Measurements from ENCODE around the gene CDC25A. TPM values are rescaled to one million over a fixed set of nuclear protein-coding genes. Genes with fewer than 3 reads are reported as not detected.

CDC25A gene
- total and polyA plus RNA-seq, 2 of the 8 experiments (the other 6 are each of a cell fraction or from before 2014, with no cell fraction given): 20.7 to 62.1 TPM

DNA sequence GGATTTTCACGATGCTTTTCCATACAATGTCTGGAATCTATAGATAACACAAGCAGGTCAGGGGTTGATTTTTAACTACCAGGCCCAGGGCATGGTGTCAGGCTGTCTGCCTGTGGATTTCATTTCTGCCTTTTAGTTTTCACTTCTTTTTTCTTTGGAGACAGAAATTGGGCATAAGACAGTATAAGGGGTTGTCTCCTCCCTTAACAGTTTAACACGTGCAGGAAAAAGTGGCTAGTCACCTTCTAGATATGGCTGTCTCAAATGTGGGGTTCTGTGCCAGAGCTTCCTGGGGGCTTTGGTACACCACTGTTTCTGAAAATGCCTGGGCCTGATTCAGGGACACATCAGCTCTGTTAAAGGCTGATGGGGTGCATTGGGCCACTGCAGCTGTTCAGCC, 45.3 kb upstream of the CDC25A start (continued):
- TF ChIP-seq RFX5 (IDR thresholded peaks at IDR 0.05; ENCODE audit: borderline replicate concordance, low read depth, low read length) (no peak), EP300 (IDR thresholded peaks at IDR 0.05; ENCODE audit: borderline replicate concordance in 1 of 2, low read depth in 2 of 2, low read length in 2 of 2) (no peak), NANOG (IDR thresholded peaks at IDR 0.05; ENCODE audit: insufficient read depth, low read depth, low read length, poor library complexity, severe bottlenecking) (no peak)
- TF ChIP-seq, protein P1, sequence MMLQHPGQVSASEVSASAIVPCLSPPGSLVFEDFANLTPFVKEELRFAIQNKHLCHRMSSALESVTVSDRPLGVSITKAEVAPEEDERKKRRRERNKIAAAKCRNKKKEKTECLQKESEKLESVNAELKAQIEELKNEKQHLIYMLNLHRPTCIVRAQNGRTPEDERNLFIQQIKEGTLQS (IDR thresholded peaks at IDR 0.05; ENCODE audit: insufficient read depth, low read depth, low read length): no peak
- TF ChIP-seq, protein P2, sequence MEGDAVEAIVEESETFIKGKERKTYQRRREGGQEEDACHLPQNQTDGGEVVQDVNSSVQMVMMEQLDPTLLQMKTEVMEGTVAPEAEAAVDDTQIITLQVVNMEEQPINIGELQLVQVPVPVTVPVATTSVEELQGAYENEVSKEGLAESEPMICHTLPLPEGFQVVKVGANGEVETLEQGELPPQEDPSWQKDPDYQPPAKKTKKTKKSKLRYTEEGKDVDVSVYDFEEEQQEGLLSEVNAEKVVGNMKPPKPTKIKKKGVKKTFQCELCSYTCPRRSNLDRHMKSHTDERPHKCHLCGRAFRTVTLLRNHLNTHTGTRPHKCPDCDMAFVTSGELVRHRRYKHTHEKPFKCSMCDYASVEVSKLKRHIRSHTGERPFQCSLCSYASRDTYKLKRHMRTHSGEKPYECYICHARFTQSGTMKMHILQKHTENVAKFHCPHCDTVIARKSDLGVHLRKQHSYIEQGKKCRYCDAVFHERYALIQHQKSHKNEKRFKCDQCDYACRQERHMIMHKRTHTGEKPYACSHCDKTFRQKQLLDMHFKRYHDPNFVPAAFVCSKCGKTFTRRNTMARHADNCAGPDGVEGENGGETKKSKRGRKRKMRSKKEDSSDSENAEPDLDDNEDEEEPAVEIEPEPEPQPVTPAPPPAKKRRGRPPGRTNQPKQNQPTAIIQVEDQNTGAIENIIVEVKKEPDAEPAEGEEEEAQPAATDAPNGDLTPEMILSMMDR (IDR thresholded peaks at IDR 0.05; ENCODE audit: control extremely low read depth in 1 of 3, insufficient read depth in 1 of 3, low read depth in 1 of 3, low read length in 3 of 3): no peak

Data from H1 (cell line).